T-helper 2 cell treated with Interferon-gamma antibody and Interleukin-4, amounts not matched to agents 100 ng/mL and 5 ng/mL, for 36 hours (primary cell): ENCODE data around the gene IL16. TPM values are rescaled to one million over a fixed set of nuclear protein-coding genes. Genes with fewer than 3 reads are reported as not detected.

ENCODE experiments used
- intact Hi-C: fragments of 100-400 bp; cut with micrococcal nuclease; formaldehyde crosslinking; loops from one replicate; pipeline ENCODE4 v1.15.1; 2023
- total RNA-seq: library from RNA; stranded (reverse); gene quantifications from 2 replicates; pipeline ENCODE4 v1.2.3, GENCODE V29; 2022

IL16 gene
- total RNA-seq, 1 donor from 2014 or later = 199 TPM

- intact Hi-C loops = no loop called here
These were observed 159.6 kb downstream of the IL16 start for GRCh38 chr15:81356252-81356651.

GRCh38 chr15:81357180-81357686 is 160.6 kb downstream of the IL16 start:
- intact Hi-C loops = no loop called here

- intact Hi-C loops = no loop called here
These were observed 161.6 kb downstream of the IL16 start for GRCh38 chr15:81358248-81358647.

GRCh38 chr15:81360491-81360890 is 163.8 kb downstream of the IL16 start:
- intact Hi-C loops = no loop called here

GRCh38 chr15:81361891-81362290 is 165.2 kb downstream of the IL16 start:
- intact Hi-C loops = no loop called here

GRCh38 chr15:81362790-81363189 is 166.1 kb downstream of the IL16 start:
- intact Hi-C loops = no loop called here

GRCh38 chr15:81363276-81363675 is 166.6 kb downstream of the IL16 start:
- intact Hi-C loops = no loop called here

Other genes starting within 250 kb of the IL16 start
- 38.8 and 40.7 TPM in 2 replicates for gene MESD, start 207.1 kb upstream of the IL16 start, total RNA-seq
- gene TLNRD1, start 196.0 kb upstream of the IL16 start, total RNA-seq = 35.2 and 35.8 TPM in 2 replicates
- gene CFAP161, start 62.6 kb upstream of the IL16 start, total RNA-seq = 0.11 TPM in 1 of 2 replicates, not detected in the other
- gene STARD5, start 127.3 kb downstream of the IL16 start, total RNA-seq = 3.1 and 3.2 TPM in 2 replicates
- not detected in 2 replicates for gene TMC3, start 177.3 kb downstream of the IL16 start, total RNA-seq